PFSK-1 (cell line): Measurements from ENCODE around the gene TBX1.

Experiments used
- FOXP2 ChIP-seq: optimal IDR thresholded peaks from 2 replicates; pipeline ENCODE3; 2011; ENCODE audit warnings: borderline replicate concordance, control low read depth, inconsistent platforms; ENCODE audit not compliant: insufficient read depth; ENCODE audit errors: extremely low read length, extremely low read depth
- POLR2AphosphoS5 ChIP-seq: IDR thresholded peaks from 2 replicates; pipeline ENCODE4 v1.6.1; 2012; ENCODE audit warnings: low read depth, mild to moderate bottlenecking, control low read depth, low read length, moderate library complexity
- SIN3A ChIP-seq: IDR thresholded peaks from 2 replicates; pipeline ENCODE4 v1.6.1; 2012; ENCODE audit warnings: mild to moderate bottlenecking, low read length, moderate library complexity, borderline replicate concordance; ENCODE audit not compliant: insufficient read depth
- TAF1 ChIP-seq: IDR thresholded peaks from 2 replicates; pipeline ENCODE4 v1.6.1; 2012; ENCODE audit warnings: low read length, control low read depth, borderline replicate concordance; ENCODE audit not compliant: insufficient read depth
- TF ChIP-seq, protein P1 (sequence below), 2 experiments: IDR thresholded peaks; 2 replicates each; pipeline versions ENCODE4 v1.6.1 to v1.8.0; 2011 to 2012; ENCODE audit warnings: low read depth in 2 of 2, low read length in 2 of 2, control low read depth in 1 of 2, inconsistent platforms in 1 of 2, mild to moderate bottlenecking in 1 of 2, moderate library complexity in 1 of 2; ENCODE audit not compliant: insufficient read depth in 1 of 2

- no peak for TF ChIP-seq POLR2AphosphoS5
- no peak for TF ChIP-seq SIN3A
- TF ChIP-seq TAF1, result no peak
- TF ChIP-seq, protein P1, sequence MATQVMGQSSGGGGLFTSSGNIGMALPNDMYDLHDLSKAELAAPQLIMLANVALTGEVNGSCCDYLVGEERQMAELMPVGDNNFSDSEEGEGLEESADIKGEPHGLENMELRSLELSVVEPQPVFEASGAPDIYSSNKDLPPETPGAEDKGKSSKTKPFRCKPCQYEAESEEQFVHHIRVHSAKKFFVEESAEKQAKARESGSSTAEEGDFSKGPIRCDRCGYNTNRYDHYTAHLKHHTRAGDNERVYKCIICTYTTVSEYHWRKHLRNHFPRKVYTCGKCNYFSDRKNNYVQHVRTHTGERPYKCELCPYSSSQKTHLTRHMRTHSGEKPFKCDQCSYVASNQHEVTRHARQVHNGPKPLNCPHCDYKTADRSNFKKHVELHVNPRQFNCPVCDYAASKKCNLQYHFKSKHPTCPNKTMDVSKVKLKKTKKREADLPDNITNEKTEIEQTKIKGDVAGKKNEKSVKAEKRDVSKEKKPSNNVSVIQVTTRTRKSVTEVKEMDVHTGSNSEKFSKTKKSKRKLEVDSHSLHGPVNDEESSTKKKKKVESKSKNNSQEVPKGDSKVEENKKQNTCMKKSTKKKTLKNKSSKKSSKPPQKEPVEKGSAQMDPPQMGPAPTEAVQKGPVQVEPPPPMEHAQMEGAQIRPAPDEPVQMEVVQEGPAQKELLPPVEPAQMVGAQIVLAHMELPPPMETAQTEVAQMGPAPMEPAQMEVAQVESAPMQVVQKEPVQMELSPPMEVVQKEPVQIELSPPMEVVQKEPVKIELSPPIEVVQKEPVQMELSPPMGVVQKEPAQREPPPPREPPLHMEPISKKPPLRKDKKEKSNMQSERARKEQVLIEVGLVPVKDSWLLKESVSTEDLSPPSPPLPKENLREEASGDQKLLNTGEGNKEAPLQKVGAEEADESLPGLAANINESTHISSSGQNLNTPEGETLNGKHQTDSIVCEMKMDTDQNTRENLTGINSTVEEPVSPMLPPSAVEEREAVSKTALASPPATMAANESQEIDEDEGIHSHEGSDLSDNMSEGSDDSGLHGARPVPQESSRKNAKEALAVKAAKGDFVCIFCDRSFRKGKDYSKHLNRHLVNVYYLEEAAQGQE (IDR thresholded peaks at IDR 0.05; ENCODE audit: insufficient read depth in 1 of 2, low read depth in 2 of 2, low read length in 2 of 2), result no peak
- no peak for TF ChIP-seq FOXP2
Observed at GRCh38 chr22:19731361-19732135, 29.0 kb upstream of the TBX1 start.
